ENCODE data around the gene ARHGAP6. TPM values are rescaled to one million over a fixed set of nuclear protein-coding genes. Genes with fewer than 3 reads are reported as not detected.

ARHGAP6 gene
- total and polyA plus RNA-seq, 2 of the 4 experiments (the other 2 are of a cell fraction), result 1.4 to 1.8 TPM

GRCh38 chrX:11304829-11305228 lies 360.9 kb downstream of the ARHGAP6 start:
- H4K5ac ChIP-seq (ENCODE audit: low read depth, low read length), result no peak overlapping the region
- ChIA-PET CTCF (no interaction called here), POLR2A (ENCODE audit: unreplicated experiment) (no interaction called here)
- no peaks in the 10 kb centered on the region for H3K36me3 ChIP-seq (ENCODE audit: control insufficient read depth, insufficient read depth, low read length)
- no peak overlapping the region for H3K23ac ChIP-seq (ENCODE audit: low read depth, low read length)
- no peak overlapping the region for H3K14ac ChIP-seq (replicated peaks; ENCODE audit: low read depth, low read length)
- H4K20me1 ChIP-seq (ENCODE audit: insufficient read depth, low read length), result no peaks in the 10 kb centered on the region
- H3K9me1 ChIP-seq (ENCODE audit: insufficient read depth, low read length), result no peaks in the 10 kb centered on the region
- no peak overlapping the region for H3K4me3 ChIP-seq (ENCODE audit: insufficient read depth, low read depth, low read length)
- no peak overlapping the region for H2BK120ac ChIP-seq (ENCODE audit: low read depth, low read length)
- no peak overlapping the region for H3K9ac ChIP-seq (ENCODE audit: low read depth, low read length)
- no CpG with 5 or more reads among the region's 6 CpGs for WGBS, 2 experiments (ENCODE audit: extremely low coverage in 2 of 2, insufficient read length in 1 of 2)
- no peak overlapping the region for H2BK5ac ChIP-seq (ENCODE audit: low read depth, low read length, poor library complexity, severe bottlenecking)
- no peak overlapping the region for H3K4me2 ChIP-seq (ENCODE audit: low read depth, low read length)
- no peak overlapping the region for H2AK5ac ChIP-seq (ENCODE audit: low read depth, low read length)
- no peak overlapping the region for H3K4ac ChIP-seq (ENCODE audit: low read depth, low read length)
- intact Hi-C loops (cut with micrococcal nuclease) (no loop called here), dilution Hi-C loops (cut with HindIII; ENCODE audit: low sequenced_read_pairs, unreplicated experiment) (no loop called here), in situ Hi-C loops (cut with MboI; ENCODE audit: low sequenced_read_pairs) (no loop called here)
- H2AFZ ChIP-seq (replicated peaks; ENCODE audit: low read length, poor library complexity), result no peak overlapping the region
- H4K8ac ChIP-seq (ENCODE audit: low read depth in 2 of 2, low read length in 2 of 2), result no peak overlapping the region
- no peak for DNase-seq
- H3K18ac ChIP-seq (ENCODE audit: low read depth, low read length), result no peak overlapping the region
- no peak for ATAC-seq (ENCODE audit: low read depth)
- no peak overlapping the region for H4K91ac ChIP-seq (ENCODE audit: insufficient read depth, low read depth, low read length)
- no peaks in the 10 kb centered on the region for H3K27me3 ChIP-seq (ENCODE audit: control insufficient read depth, insufficient read depth, low read length)
- H2BK15ac ChIP-seq (ENCODE audit: low read depth, low read length), result no peak overlapping the region
- no peak overlapping the region for H3K27ac ChIP-seq (ENCODE audit: insufficient read depth, low read length)
- no TSS peak for BruUV-seq (replicated peaks)
- no peaks in the 10 kb centered on the region for H3K9me3 ChIP-seq (ENCODE audit: control insufficient read depth, insufficient read depth, low read length)
- no peaks in the 10 kb centered on the region for H3K79me1 ChIP-seq (ENCODE audit: low read depth in 1 of 2, low read length in 2 of 2)
- H2AK9ac ChIP-seq (replicated peaks; ENCODE audit: low read depth, low read length, poor library complexity), result no peak overlapping the region
- no peak for TF ChIP-seq NFE2L2 (IDR thresholded peaks at IDR 0.05; ENCODE audit: low read depth, low read length)
- no peak for TF ChIP-seq CEBPB (IDR thresholded peaks at IDR 0.05; ENCODE audit: low read depth, low read length)
- TF ChIP-seq SMC3 (IDR thresholded peaks at IDR 0.05; ENCODE audit: low read depth, low read length), result no peak
- no peak for TF ChIP-seq MAFK (IDR thresholded peaks at IDR 0.05; ENCODE audit: low read depth, low read length)
- no peak overlapping the region for H3K56ac ChIP-seq (ENCODE audit: extremely low read depth, insufficient read depth, low read length)
- no peak overlapping the region for H2BK20ac ChIP-seq (ENCODE audit: low read depth, low read length)
- H3K4me1 ChIP-seq (ENCODE audit: control insufficient read depth, insufficient read depth, low read length), result 0 out of 2 replicates have a peak, but pooled peaks cover 2% of the 10 kb centered on the region
